Large intestine (tissue), 3 donors: Measurements from ENCODE around the gene AGBL1. TPM values are rescaled to one million over a fixed set of nuclear protein-coding genes. Genes with fewer than 3 reads are reported as not detected.
"Not testable (repeated sequence)": the region's sequence is repeated elsewhere in the genome, so short reads cannot be mapped to it uniquely, and the experiment has no call there.

Experiments
- DNase-seq, 2 donors: peaks; one replicate each; pipeline versions ENCODE4 v3.0.0 to v3.0.0-alpha.2; 2013
- H3K27ac ChIP-seq: one replicate; pipeline ENCODE4 v1.5.1; 2013; ENCODE audit warnings: low read length
- H3K27me3 ChIP-seq: 2 replicates; pipeline ENCODE4 v1.6.1; 2013; ENCODE audit warnings: low read length; ENCODE audit not compliant: control insufficient read depth, insufficient read depth
- H3K36me3 ChIP-seq: 2 replicates; pipeline ENCODE4 v1.6.1; 2013; ENCODE audit warnings: low read length; ENCODE audit not compliant: control insufficient read depth, insufficient read depth
- H3K4me1 ChIP-seq: one replicate; pipeline ENCODE4 v1.6.1; 2013; ENCODE audit warnings: low read length; ENCODE audit not compliant: control insufficient read depth, insufficient read depth
- H3K4me3 ChIP-seq: one replicate; pipeline ENCODE4 v1.5.1; 2013; ENCODE audit warnings: low read length
- H3K9me3 ChIP-seq: one replicate; pipeline ENCODE4 v1.6.1; 2013; ENCODE audit warnings: mild to moderate bottlenecking, low read depth, low read length, moderate library complexity; ENCODE audit not compliant: control insufficient read depth
- WGBS: methylation state at CpG from one replicate; pipeline ENCODE4 v1.1.5; 2013; ENCODE audit warnings: low lambda C conversion rate; ENCODE audit not compliant: insufficient coverage; 5-methylcytosine and 5-hydroxymethylcytosine counted together
- polyA plus RNA-seq: library from polyadenylated mRNA; unstranded; fragments of 120-200 nt; gene quantifications from one replicate; pipeline ENCODE4 v1.2.1, GENCODE V29; 2013

Gene AGBL1
- polyA plus RNA-seq, 1 donor, result 0.04 TPM

DNA sequence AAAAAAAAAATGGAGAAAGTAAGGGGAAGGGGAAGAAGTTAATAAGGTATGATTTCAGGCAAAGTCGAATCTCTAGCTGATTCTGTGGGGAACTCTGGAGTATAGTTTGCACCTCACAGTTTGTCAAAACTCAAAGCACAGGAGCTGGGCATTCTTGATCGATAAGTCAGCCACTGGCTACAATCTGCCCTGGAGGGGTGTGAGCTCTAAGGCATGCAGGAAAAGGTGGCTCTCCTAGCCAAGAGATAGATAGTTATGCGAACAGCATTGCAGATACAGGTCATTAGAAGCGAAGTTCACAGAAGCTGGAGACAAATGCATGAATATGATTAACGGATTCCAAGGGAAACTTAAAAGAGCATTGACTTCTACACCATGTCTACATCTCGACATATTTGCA, 952.6 kb downstream of the AGBL1 start:
- no peaks in the 10 kb centered on the region for H3K4me1 ChIP-seq
- no peaks in the 10 kb centered on the region for H3K36me3 ChIP-seq
- DNase-seq, result no peak
- H3K9me3 ChIP-seq, result no peaks in the 10 kb centered on the region
- H3K27me3 ChIP-seq, result no peaks in the 10 kb centered on the region
- WGBS, result no CpG with 5 or more reads among the region's 6 CpGs
- no peak overlapping the region for H3K4me3 ChIP-seq
- no peak overlapping the region for H3K27ac ChIP-seq

DNA sequence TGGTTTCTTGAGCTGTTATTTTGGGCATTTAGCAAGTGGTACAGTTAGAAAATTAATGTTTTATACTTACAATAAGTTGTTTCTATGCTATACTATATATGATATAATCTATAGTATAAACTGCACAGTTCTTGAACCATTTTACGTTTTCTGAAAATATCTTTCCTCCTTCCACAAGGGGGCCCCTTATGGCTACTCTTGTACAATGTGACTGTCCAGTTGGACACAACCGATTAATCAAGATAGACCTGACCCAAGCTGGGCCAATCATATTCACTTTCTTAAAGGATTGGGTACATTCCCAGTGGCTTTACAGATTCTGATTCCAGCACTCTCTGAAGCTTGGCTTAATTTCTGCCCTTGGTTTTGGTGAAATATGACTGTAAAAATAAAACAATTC, 953.4 kb downstream of the AGBL1 start:
- H3K36me3 ChIP-seq, result no peaks in the 10 kb centered on the region
- no peak overlapping the region for H3K27ac ChIP-seq
- H3K27me3 ChIP-seq, result no peaks in the 10 kb centered on the region
- no peaks in the 10 kb centered on the region for H3K9me3 ChIP-seq
- H3K4me3 ChIP-seq, result no peak overlapping the region
- no peaks in the 10 kb centered on the region for H3K4me1 ChIP-seq
- DNase-seq, result no peak
- no CpG with 5 or more reads among the region's 2 CpGs for WGBS

DNA sequence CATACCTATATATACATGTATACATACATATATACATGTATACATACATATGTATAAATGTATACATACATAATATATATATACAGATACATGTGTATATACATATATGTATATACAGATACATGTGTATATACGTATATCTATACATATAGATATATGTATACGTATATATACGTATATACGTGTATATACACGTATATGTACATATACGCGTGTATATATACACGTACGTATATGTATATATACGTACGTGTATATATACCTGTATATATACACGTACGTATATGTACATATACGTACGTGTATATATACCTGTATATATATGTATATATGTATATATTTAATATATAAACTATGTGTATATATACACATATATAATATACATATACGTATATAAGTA, 955.2 kb downstream of the AGBL1 start:
- no peak for DNase-seq
- no peak overlapping the region for H3K4me3 ChIP-seq
- H3K27me3 ChIP-seq, result no peaks in the 10 kb centered on the region
- no peaks in the 10 kb centered on the region for H3K9me3 ChIP-seq
- no peak overlapping the region for H3K27ac ChIP-seq
- H3K4me1 ChIP-seq, result no peaks in the 10 kb centered on the region
- no peaks in the 10 kb centered on the region for H3K36me3 ChIP-seq
- 90% methylated on average over 8 of the region's 16 CpGs for WGBS

DNA sequence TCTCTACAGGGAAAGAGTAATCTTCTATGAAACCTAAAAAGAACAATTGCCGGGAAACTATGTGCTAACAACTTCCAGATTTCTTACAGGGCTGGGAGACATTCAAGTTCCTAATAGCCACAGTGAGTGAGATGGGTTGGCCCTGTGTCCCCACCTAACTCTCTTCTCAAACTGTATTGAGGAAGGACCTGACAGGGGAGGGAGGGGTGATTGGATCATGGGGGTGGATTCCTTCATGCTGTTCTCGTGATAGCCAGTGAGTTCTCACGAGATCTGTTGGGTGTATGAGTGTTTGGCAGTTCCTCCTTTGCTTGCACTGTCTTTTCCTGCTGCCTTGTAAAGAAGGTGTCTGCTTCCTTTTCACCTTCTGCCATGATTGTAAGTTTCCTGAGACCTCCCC, 958.7 kb downstream of the AGBL1 start:
- Histone ChIP-seq H3K4me3 (no peak overlapping the region), H3K27me3 (no peaks in the 10 kb centered on the region), H3K27ac (no peak overlapping the region), H3K36me3 (no peaks in the 10 kb centered on the region), H3K9me3 (no peaks in the 10 kb centered on the region), H3K4me1 (no peaks in the 10 kb centered on the region)
- WGBS, result no CpG with 5 or more reads among the region's 3 CpGs
- no peak for DNase-seq

DNA sequence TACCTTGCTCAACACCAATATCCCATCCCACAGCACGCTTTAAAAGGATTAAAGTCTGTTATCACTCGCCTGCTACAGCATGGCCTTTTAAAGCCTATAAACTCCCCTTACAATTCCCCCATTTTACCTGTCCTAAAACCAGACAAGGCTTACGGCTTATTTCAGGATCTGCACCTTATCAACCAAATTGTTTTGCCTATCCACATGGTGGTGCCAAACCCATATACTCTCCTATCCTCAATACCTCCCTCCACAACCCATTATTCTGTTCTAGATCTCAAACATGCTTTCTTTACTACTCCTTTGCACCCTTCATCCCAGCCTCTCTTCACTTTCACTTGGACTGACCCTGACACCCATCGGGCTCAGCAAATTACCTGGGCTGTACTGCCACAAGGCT, 962.9 kb downstream of the AGBL1 start:
- not testable (repeated sequence) for H3K9me3 ChIP-seq, H3K27ac ChIP-seq, H3K27me3 ChIP-seq, H3K4me1 ChIP-seq, DNase-seq, H3K36me3 ChIP-seq, H3K4me3 ChIP-seq
- 80% methylated on average over 1 of the region's 4 CpGs for WGBS

DNA sequence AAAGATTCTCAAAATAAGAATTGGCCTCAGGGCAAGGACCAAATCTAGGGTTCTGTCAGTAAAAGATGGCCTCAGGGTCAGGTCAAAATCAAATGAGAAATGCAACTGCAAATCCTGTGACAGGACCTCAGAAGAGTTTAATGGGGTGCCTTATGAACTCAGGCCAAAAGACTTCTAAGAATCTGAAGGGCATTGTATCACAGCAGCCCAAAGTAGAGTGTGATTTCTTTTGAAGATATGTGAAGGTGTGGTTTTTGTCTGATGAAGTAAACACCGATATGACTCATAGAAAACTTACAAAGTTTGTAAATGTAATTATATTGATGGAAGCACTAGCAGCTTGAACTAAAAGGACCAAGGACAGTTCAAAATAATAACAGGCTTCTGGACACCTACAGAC, 966.1 kb downstream of the AGBL1 start:
- Histone ChIP-seq H3K9me3 (no peaks in the 10 kb centered on the region), H3K36me3 (no peaks in the 10 kb centered on the region)
- no CpG with 5 or more reads among the region's 1 CpG for WGBS

DNA sequence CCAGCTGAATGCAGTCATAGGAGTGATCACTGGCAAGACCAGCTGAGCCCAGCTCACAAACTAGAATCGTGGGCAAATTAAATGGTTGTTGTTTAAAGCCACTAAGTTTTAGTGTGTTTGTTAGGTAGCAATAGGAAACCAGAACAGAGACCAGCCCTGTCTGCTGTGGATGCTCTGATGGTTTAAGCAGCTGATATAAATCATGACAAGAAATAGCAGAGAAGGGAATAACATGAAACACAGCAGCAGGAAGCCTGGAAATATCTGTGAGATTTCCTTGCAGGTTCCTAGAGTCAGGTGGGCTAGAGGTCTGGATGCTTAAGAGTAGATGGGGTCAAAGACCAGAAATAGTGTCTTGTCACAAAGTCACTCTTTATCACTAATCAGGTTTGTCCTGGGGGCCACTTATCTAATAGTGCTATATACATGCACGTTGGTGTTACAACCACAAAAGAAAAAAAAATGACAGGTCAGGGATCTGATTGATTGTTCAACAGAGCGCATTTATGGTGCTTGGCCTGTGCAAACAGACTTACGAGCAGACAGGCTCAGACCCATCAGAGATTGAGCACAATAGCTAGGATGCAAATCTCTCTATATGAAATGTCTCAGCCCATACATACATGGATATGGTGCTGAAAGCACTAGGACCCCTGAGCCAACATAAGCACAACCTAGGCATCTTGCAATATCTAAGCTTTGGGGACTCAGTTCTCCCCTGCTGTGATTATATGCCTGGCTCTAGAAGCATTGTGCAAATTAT, 967.7 kb downstream of the AGBL1 start:
- no peak for DNase-seq
- no peaks in the 10 kb centered on the region for H3K9me3 ChIP-seq
- H3K27me3 ChIP-seq, result no peaks in the 10 kb centered on the region
- no peaks in the 10 kb centered on the region for H3K36me3 ChIP-seq
- H3K4me3 ChIP-seq, result no peak overlapping the region
- WGBS, result no CpG with 5 or more reads among the region's 4 CpGs
- H3K4me1 ChIP-seq, result no peaks in the 10 kb centered on the region
- H3K27ac ChIP-seq, result no peak overlapping the region

More for the DNA sequence above, 966.1 kb downstream of the AGBL1 start:
- no peak overlapping the region for H3K27ac ChIP-seq
- H3K4me3 ChIP-seq, result no peak overlapping the region
- DNase-seq, result no peak
- H3K27me3 ChIP-seq, result no peaks in the 10 kb centered on the region
- no peaks in the 10 kb centered on the region for H3K4me1 ChIP-seq
